GM19328 (cell line): Measurements from ENCODE around the gene ABCG2.

Experiments
- ATAC-seq: cut with Tn5 transposase; IDR thresholded peaks from one replicate; pipeline ENCODE4 v1.9.1; 2021; ENCODE audit warnings: mild to moderate bottlenecking, moderate library complexity; ENCODE audit not compliant: unreplicated experiment

The ABCG2 gene

DNA sequence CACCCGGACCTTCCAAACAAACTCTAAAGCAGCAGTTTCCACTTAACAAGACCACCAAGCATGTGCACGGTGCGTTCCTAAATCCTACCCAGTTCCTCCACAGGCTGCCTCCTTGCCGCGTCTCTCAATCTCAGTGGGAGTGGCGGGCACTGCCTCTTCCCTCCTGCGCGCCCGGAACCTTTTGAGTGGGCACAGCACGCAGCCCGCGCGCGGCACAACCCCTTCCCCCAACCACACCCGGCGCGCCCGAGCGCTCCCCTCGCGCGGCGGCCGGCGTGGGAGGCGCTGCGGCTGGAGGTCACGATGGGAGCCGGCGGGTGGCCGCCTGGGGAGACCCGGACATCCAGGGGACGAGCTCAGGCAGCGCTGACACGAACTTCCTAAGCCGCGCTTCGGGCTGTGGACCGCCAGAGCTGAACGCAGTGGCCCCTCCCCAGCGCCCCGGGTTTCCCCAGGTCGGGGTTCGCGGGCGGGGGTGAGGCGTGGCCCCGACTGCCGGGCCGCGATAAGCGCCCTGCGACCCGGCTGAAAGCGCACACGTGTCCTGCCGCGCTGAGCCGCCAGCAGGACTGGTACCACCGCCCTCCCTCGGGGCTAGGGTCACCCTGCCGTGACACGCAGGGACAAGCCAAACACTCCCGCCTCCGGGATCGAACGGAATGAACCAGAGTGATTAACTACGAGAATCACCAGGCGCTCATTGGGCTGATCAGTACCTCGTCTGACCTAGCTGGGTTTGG is at the start of gene ABCG2:
TSS of gene ABCG2 (minus strand) at position 151 of the 740 bp plus-strand sequence. CDS start 18,644 bp downstream, outside the sequence.
- ATAC-seq: peak; percentile 68

DNA sequence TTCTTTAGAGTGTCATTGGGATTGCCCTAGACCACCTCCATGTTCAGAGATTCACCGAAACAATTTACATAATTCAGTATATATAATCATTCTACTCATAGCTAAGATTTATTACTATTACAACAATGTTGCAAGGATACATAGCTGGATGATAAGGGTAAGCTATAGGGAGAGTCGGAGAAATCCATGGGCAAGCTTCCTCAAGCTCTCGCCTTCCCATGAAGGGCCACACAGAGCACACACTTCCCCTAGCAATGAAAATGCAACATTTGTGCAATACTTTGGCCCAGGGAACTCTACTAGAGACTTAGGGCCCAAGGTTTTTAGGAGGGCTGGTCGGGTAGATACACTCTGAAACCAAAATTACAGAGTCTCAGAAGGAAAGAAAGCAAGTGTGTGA is 49.7 kb upstream of the ABCG2 start:
- ATAC-seq: no peak

DNA sequence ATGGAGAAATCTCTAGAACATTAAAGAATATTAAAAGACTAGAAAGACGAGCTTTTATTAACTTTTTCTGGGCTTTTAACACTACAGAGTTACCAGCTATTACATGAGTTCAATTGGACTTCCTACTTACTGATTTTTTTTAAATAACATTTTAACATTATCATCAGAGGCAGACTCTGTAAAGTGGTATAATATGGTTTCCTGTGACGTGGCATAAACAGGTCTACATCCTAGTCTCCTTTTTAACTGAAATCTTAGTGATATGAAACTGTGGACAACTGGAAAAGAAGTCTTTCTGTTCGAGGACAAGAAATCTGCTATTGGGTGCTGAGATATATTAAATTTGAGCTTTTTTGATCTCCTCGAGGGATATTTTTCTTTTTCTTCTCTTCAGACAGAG is 48.7 kb upstream of the ABCG2 start:
- ATAC-seq: no peak

DNA sequence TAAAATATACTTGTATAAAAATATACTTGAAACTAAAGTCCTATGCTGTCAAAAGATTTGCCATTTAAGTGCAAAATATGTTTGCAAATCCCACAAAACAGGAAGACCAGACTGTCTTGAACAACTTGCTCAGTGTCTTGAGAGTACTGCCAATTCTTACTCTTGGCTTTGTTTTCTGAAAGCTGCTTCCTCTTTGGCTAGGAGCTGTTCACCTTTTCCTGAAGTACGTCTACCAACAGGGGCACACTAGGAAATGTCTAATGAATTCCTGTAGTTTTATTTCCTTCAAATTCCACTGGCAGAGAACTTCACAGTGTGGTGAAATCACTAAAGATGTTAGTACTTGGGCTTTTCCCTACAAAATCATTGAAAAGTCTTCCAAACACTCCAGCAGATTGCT is 46.4 kb upstream of the ABCG2 start:
- ATAC-seq: no peak

DNA sequence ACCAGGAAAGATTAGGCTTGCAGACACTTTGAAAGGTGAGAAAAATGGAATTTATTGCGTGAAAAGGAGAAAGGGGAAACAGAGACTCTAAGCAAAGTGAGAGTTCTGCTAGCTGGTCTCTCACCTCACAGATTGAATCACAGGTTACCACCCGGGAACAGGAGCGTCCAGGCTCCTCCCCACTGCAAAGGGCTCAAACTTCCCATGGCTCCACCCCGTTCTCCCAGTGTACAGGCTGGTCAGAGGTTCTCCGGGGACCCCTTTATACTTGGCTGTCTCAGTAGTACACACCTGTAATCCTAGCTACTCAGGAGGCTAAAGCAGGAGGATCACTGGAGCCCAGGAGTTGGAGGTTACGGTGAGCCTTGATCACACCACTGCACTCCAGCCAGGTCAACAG is 44.0 kb upstream of the ABCG2 start:
- no peak for ATAC-seq

DNA sequence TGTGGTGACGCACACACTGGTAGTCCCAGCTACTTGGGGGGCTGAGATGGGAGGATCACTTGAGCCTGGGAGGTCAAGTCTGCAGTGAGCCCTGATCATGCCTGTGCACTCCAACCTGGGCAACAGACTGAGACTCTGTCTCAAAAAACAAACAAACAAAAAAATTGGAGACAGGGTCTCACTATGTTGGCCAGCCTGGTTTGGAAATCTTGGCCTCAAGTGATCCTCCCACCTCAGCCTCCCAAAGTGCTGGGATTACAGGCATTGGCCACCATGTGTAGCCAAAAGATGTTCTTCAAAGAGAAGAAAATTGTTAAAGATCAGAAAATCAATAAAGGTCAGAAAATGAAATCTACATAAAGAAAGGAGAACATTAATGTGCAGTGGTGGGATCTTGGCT is 41.7 kb upstream of the ABCG2 start:
- ATAC-seq: no peak

DNA sequence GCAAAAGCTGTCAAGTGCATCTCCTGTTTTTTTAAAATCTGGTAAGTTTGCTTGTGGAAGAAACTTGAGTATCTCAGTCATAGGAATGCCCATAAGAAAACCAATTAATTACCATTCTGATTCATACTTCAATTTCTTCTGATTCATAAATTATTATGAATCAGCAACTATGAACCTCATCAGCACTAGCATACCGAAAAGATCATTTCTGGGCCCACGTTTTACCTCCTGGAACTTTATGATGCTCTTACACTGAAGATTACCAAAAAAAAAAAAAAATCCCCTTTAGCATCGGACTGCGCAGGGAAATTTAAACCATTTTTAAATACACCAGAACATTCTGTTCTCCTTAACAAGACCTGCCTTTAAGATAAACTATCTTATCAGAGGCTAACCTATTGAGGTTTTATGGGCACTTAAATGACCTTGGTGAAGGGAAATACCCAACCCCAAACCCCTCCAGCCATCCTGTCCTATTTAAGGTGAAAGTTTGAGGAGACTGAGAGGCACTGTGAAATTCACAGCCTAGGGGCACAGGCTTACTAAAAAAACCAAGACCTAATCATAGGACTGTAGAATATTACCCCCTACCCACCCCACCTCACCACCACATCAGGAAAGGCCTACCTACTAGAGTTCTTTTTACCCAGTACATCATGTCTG is 38.2 kb upstream of the ABCG2 start:
- no peak for ATAC-seq

DNA sequence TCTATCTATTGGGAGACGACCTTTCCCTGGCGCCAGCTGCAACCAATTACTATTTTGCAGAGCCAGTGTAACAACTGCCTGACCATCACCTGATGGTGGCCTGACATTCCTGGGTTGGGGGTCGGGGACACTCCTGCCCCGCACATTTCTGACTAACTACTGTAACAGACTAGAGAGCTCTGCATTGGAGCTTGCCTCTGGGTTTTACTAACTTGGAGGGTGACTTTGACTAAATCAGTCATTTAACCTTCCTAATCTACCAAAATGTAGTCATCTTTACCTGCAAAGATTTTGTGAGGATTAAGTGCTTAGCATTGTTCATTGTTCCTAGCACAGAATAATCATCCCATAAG is 37.5 kb upstream of the ABCG2 start:
- ATAC-seq: no peak

DNA sequence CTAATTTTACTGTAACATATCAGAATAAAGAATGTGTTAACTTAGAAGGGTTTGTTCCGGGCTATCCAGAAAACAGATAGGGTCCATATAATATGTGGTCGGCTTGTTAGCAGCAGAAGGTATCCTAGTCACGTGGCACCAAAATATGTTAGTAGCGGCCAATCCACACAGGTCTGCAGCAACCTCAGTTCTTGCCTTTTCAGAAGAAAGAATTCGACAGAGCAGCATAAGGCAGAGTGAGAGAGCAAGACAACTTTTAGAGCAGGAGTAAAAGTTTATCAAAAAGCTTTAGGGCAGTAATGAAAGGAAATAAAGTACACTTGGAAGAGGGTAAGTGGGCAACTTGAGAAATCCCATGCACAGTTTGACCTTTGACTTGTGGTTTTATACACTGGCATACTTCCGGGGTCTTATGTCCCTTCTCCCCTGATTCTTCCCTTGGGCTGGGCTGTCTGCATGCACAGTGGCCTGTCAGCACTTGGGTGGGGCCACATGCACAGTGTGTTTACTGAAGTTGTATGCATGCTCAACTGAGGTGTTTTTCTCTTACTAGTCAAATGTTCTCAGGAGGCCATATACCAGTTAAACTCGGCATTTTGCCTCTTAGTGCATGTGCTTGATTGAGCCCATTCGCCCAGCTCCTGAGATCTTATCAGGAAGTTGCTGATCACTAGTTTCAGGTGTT is 37.0 kb upstream of the ABCG2 start:
- ATAC-seq: no peak

DNA sequence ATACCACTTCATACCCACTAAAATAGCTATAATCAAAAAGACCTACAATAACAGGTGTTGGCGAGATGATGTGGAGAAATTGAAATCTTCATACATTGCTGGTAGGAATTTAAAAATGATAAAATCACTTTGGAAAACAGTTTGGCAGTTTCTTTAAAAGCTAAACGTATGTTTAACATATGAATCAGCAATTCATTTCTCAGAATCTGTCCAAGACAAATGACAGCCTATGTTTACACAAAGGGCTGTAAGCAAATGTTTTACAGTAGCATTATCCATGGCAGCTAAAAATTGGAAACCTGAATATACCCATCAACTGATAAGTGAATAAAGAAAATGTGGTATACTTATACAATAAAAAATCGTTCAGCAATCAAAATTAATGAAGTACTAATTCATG is 33.0 kb upstream of the ABCG2 start:
- no peak for ATAC-seq

DNA sequence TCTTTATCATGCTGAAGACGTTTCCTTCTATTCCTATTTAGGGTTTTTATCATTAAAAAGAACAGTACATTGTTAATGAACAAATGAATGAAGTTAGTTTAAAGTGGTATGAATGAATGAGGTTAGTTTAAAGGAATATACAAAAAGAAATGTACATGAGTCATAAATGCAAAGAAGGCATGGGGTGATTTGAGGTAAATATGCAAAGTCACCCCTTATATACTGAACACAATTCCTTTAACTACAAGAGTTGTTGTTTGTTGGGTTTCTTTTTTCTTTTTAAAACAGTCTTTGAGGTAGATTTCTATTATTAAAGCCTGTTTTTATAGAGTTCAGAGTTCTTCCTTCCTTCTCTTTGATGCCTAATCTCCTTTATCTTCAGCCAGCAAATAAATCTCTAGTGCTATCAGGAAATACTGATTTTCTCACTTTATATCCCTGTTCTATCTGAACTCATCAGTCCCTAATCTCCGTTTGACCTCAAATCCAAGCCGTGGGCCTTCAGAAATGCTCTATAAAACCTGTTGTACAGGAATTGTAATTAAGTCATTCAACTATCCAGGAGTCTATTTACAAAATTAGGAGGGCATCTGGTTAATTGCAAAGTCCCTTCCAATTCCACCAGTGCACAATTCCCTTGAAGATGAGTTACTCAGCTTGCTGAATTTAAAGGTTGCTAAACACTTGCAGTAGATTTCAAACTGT is 31.6 kb upstream of the ABCG2 start:
- ATAC-seq: no peak

DNA sequence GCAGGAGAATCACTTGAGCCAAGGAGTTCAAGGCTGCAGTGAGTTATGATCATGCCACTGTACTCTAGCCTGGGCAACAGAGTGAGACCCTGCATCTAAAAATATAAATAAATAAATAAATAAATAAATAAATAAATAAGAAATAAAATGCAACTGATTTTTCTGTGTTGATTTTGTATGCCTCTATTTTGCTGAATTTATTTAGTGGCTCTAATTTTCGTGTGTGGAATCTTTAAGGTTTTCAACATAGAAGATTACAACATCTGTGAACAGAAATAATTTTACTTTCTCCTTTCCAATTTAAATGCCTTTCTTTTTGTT is 30.9 kb upstream of the ABCG2 start:
- no peak for ATAC-seq

DNA sequence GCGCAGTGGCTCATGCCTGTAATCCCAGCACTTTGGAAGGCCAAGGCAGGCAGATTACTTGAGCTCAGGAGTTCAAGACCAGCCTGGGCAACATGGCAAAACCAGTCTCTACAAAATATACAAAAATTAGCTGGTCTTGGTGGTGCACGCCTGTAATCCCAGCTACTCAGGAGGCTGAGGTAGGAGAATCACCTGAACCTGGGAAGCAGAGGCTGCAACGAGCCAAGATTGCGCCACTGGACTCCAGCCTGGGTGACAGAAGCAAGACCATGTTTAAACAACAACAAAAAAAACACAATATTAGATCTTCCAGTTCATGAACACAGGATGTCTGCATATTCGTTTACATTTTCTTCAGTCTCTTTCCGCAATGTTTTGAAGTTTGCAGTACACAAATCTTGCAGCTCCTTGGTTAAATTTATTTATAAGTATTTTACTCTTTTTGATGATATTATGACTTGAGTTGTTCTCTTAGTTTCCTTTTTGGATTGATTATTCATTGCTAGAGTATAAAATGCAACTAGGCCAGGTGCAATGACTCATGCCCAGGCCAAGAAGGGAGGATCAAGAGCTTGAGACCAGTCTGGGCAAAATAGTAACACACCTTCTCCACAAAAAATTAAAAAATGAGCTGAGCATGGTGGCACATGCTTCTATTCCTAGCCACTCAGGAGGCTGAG is 30.4 kb upstream of the ABCG2 start:
- ATAC-seq: no peak

DNA sequence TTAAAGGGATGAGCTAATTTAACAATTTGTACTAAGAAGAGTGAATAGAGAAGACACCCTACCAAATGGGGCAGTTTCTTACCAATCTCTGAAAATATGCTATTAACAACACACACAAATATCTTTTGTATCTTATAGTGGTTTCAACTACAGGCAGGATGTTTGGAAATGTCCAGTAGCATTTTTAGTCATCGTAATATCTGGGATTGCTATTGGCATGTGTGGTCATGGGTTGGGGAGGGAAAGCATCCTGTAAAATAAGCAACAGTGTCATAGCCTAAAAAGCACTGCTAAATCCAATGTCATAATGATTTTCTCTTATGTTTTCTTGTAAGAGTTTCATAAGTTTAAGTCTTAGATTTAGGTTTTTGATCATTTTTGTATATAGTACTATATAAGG is 29.3 kb upstream of the ABCG2 start:
- no peak for ATAC-seq

DNA sequence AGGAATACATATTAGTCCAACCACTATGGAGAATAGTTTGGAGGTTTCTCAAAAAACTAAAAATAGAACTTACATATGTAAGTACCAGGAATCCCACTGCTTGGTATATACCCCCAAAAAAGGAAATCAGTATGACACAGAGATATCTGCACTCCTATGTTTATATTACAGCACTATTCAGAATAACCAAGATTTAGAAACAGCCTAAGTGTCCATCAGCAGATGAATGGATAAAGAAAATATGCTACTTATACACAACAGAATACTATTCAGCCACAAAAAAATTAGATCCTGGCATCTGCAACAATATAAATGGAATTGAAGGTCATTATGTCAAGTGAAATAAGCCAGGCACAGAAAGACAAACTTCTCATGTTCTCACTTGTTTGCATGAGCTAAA is 27.5 kb upstream of the ABCG2 start:
- ATAC-seq: no peak

DNA sequence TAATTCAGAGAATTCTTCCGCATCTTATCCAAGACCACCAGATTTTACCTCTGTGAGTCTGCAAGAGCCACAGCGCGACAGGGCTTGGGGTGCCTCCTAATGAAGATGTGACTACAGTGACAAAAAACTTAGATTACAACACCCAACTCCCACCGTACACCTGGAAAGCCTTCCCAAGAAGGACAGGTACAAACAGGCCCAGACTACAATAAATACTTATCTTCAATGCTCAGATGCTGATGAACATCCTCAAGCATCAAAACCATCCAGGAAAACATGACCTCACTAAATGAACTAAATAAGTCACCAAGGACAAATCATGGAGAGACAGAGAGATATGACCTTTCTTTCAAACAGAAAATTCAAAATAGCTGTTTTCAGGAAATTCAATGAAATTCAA is 20.8 kb upstream of the ABCG2 start:
- no peak for ATAC-seq

DNA sequence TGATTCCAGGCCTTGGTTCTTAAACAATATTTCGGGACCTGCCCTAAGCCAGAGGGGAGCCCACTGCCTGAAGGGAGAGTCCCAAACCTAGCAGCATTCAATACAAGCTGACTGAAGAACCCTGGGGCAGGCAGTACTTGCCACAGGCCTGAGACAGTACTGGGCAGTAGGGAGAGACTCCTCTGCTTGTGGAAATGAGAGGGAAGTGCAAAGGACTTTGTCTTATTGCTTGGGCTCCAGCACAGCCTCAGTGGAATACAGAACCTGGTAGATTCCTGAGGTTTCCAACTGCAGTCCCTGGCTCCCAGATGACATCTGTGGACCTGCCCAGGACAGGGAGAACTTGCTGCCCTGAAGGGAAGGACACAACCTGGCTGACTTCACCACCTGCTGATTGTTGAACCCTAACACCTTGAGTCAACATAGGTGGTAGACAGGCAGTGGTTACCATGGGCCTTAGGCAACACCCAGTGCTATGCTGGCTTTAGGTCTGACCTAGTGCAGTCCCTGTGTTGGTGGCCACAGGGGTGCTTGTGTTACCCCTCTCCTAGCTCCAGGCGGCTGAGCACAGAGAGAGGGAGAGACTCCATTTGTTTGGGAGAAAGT is 20.3 kb upstream of the ABCG2 start:
- ATAC-seq: no peak

DNA sequence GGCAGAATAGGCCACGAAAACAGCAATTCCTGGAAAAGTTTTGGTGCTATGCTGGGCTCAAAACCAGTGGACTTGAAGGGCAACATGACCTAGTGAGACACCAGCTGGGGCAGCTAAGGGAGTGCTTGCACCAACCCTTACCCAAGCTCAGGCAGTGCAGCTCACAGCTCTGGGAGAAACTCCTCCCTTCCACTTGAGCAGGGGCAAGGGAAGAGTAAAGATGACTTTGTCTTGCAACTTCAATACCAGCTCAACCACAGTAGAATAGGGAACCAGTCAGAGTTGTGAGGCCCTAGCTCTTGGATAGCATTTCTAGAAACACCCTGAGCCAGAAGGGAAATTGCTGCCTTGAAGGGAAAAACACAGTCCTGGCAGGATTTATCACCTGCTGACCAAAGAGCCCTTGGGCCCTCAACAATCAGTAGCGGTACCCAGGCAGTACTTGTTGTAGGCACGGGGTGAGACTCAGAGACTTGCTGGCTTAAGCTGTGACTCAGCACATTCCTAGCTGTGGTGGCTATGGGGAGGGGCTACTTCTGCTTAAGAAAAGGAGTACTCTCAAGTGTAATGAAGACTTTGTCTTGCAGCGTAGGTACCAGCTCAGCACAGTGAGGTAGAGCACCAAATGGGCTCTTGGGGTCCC is 19.7 kb upstream of the ABCG2 start:
- no peak for ATAC-seq

DNA sequence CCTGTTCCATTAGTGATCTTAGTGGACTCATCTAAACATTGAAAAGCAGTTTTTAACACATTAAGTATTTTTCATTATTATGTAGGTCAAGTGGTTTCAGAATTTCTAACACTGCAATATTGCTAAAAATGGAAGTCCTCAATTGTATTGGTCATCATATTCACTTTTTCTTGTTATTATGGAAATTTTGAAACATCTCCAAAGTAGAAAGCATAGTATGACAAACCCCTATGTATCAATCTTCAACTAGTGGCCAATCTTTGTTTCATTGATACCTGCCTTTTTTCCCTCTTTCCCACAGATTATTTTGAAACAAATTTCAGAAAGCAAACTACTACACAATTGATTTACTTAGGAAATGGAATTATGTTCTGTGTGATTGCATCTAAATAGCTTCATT is 14.5 kb upstream of the ABCG2 start:
- no peak for ATAC-seq

DNA sequence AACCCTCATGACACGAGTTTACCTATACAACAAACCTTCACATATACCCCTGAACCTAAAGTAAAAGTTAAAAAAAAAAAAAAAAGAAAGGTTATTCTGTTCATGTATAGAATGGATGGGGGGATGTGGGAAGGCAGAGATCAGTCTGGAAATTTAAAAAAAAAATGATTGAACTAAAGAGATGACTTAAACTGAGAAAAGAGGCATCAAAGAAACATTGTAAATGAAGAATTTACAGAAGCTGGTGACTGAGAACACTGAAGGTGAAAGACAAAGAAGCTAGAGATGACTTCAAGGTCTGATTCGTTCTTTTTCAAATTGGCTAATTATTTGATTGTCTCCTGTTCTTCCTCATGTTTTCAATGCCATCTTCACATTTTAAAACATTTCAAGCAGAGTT is 12.8 kb upstream of the ABCG2 start:
- ATAC-seq: no peak
